OCI-LY3 (cell line): ENCODE results near the gene SLC20A1.

Experiments used
- H2AFZ ChIP-seq: fragments of 200-600, 300-600 bp; shearing (Covaris generic); 2 replicates; pipeline ENCODE4 v1.6.0; 2014; ENCODE audit warnings: antibody characterized with exemption, low read depth, low read length
- H3K27ac ChIP-seq: fragments of 200-600, 300-600 bp; sonication (generic); 2 replicates; pipeline ENCODE4 v1.5.1; 2014; ENCODE audit warnings: mild to moderate bottlenecking, low read length, moderate library complexity, mixed read lengths
- H3K27me3 ChIP-seq: fragments of 200-600, 300-600 bp; sonication (generic); 2 replicates; pipeline ENCODE4 v1.6.1; 2014; ENCODE audit warnings: low read depth, low read length, mixed read lengths
- H3K36me3 ChIP-seq: fragments of 200-600, 300-600 bp; sonication (generic); replicated peaks from 2 replicates; pipeline ENCODE3; 2014; ENCODE audit warnings: low read depth, low read length, mixed read lengths
- H3K4me1 ChIP-seq: fragments of 300-600, 200-600 bp; sonication (generic); 2 replicates; pipeline ENCODE4 v1.6.1; 2014; ENCODE audit warnings: low read length, mixed read lengths
- H3K4me2 ChIP-seq: fragments of 200-600, 300-600 bp; sonication (generic); 2 replicates; pipeline ENCODE4 v1.6.1; 2014; ENCODE audit warnings: low read length, mixed read lengths
- H3K4me3 ChIP-seq: fragments of 300-600, 200-600 bp; sonication (generic); 2 replicates; pipeline ENCODE4 v1.5.1; 2014; ENCODE audit warnings: antibody characterized with exemption, mild to moderate bottlenecking, low read length, moderate library complexity
- H3K79me2 ChIP-seq: fragments of 300-600, 200-600 bp; shearing (Covaris generic); 2 replicates; pipeline ENCODE4 v1.6.1; 2014; ENCODE audit warnings: mild to moderate bottlenecking, low read length, mixed read lengths
- H3K9ac ChIP-seq: fragments of 300-600, 200-600 bp; shearing (Covaris generic); 2 replicates; pipeline ENCODE4 v1.6.0; 2014; ENCODE audit warnings: mild to moderate bottlenecking, low read length, moderate library complexity
- H3K9me3 ChIP-seq: fragments of 200-600, 300-600 bp; shearing (Covaris generic); 2 replicates; pipeline ENCODE4 v1.6.1; 2014; ENCODE audit warnings: low read length, mixed read lengths; ENCODE audit not compliant: insufficient read depth
- H4K20me1 ChIP-seq: fragments of 200-600, 300-600 bp; sonication (generic); 2 replicates; pipeline ENCODE4 v1.6.1; 2016; ENCODE audit warnings: low read length, mixed read lengths; ENCODE audit not compliant: insufficient read depth
- CTCF ChIP-seq: fragments of 200-600, 300-600 bp; sonication (generic); IDR thresholded peaks from 2 replicates; pipeline ENCODE4 v1.5.1; 2014; ENCODE audit warnings: antibody characterized with exemption, low read length, low read depth
- EZH2phosphoT487 ChIP-seq: fragments of 200-600 bp; shearing (Covaris generic); IDR thresholded peaks from 2 replicates; pipeline ENCODE4 v1.6.1; 2018; ENCODE audit warnings: antibody characterized with exemption, mixed run types, low read depth

Gene SLC20A1

GRCh38 chr2:112645310-112646101 is at the start of gene SLC20A1:
Gene SLC20A1 (plus strand): TSS chr2:112645939. CDS start chr2:112646829, 890 bp downstream.
- peak within 1 kb of the TSS; percentile 26; the same call in 1 of the 2 replicates for H2AFZ ChIP-seq
- peak within 1 kb of the TSS; percentile 92 for H3K4me3 ChIP-seq
- no peaks in the 10 kb centered on the region for H3K27me3 ChIP-seq
- H3K4me2 ChIP-seq, result peak within 1 kb of the TSS; percentile 99
- peak within 1 kb of the TSS; percentile 70 for H3K27ac ChIP-seq
- no peak for TF ChIP-seq EZH2phosphoT487
- TF ChIP-seq CTCF, result peak; percentile 20; the same call in 1 of the 2 replicates
- H4K20me1 ChIP-seq, result peaks cover 30% of the 10 kb centered on the region
- no peaks in the 10 kb centered on the region for H3K9me3 ChIP-seq
- H3K9ac ChIP-seq, result peak within 1 kb of the TSS; percentile 84
- H3K79me2 ChIP-seq, result peaks cover 54% of the 10 kb centered on the region
- peaks cover 30% of the 10 kb centered on the region for H3K4me1 ChIP-seq
- peaks cover 34% of the 10 kb centered on the region for H3K36me3 ChIP-seq

- Histone ChIP-seq H3K27me3 (no peaks in the 10 kb centered on the region), H3K27ac (no peak overlapping the region), H3K9me3 (no peaks in the 10 kb centered on the region), H2AFZ (no peak overlapping the region), H3K4me3 (no peak overlapping the region), H3K9ac (no peak overlapping the region), H3K4me2 (no peak overlapping the region), H3K4me1 (no peaks in the 10 kb centered on the region), H3K79me2 (no peaks in the 10 kb centered on the region), H3K36me3 (no peaks in the 10 kb centered on the region), H4K20me1 (no peaks in the 10 kb centered on the region)
- TF ChIP-seq CTCF (no peak), EZH2phosphoT487 (no peak)
These were observed 48.0 kb upstream of the SLC20A1 start for GRCh38 chr2:112597537-112598322.

GRCh38 chr2:112600634-112601033 is 45.1 kb upstream of the SLC20A1 start:
- Histone ChIP-seq H3K4me2 (peak overlapping the region; percentile 84; the same call in 1 of the 2 replicates), H3K27me3 (no peaks in the 10 kb centered on the region)

More at GRCh38 chr2:112600634-112601033, 45.1 kb upstream of the SLC20A1 start:
- Histone ChIP-seq H3K4me3 (no peak overlapping the region), H3K27ac (no peak overlapping the region), H3K79me2 (no peaks in the 10 kb centered on the region), H4K20me1 (no peaks in the 10 kb centered on the region), H3K4me1 (no peaks in the 10 kb centered on the region), H3K9ac (no peak overlapping the region), H3K36me3 (no peaks in the 10 kb centered on the region), H3K9me3 (no peaks in the 10 kb centered on the region), H2AFZ (no peak overlapping the region)
- TF ChIP-seq EZH2phosphoT487, result no peak
- no peak for TF ChIP-seq CTCF
